ENCODE results near the gene ACTN3.
"Not testable (repeated sequence)": the region's sequence is repeated elsewhere in the genome, so short reads cannot be mapped to it uniquely, and the experiment has no call there.

The ACTN3 gene

DNA sequence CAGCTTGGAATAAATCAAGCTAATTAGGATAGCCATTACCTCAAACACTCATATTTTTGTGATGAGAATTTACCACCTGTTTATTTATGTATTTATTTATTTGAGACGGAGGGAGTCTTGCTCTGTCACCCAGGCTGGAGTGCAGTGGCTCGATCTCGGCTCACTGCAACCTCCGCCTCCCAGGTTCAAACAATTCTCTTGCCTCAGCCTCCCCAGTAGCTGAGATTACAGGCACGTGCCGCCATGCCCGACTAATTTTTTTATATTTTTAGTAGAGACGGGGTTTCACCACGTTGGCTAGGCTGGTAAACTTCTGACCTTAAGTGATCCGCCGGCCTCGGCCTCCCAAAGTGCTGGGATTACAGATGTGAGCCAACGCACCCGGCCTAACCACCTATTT, 1.8 kb upstream of the ACTN3 start:
- not testable (repeated sequence) for DNase-seq (ENCODE audit: low spot score)

- peak; percentile 100 for DNase-seq (ENCODE audit: low spot score)
Measured at GRCh38 chr11:66545701-66546367, 869 bp upstream of the ACTN3 start, which contains the start of gene ZDHHC24. ZDHHC24 (minus strand) TSS chr11:66546048; CDS start chr11:66546003, 45 bp downstream.

- no peak for DNase-seq (ENCODE audit: low spot score)
Measured at GRCh38 chr11:66546966-66547661, 411 bp downstream of the ACTN3 start.

GRCh38 chr11:66547662-66548009, 933 bp downstream of the ACTN3 start:
- DNase-seq (ENCODE audit: low spot score), result no peak

DNA sequence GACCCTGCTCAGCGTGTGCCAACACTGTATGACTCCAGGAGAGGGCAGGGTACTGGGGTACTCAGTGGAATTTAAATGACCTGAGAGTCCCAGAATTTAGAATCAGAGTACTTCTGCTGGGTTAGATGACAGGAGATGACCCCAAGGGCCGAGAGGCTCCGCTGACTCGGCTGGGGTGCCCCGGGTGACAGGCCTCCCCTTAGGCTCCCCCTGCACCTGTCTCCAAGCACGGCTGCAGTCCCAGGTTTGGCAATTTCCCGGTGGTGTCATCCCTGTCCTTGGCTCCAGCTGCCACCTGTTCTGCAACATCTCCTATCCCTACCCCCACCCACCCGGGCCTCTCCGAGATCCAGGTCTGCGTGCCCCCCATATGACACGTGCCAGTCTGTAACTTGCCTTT, 1.3 kb downstream of the ACTN3 start:
- no peak for DNase-seq (ENCODE audit: low spot score)

DNA sequence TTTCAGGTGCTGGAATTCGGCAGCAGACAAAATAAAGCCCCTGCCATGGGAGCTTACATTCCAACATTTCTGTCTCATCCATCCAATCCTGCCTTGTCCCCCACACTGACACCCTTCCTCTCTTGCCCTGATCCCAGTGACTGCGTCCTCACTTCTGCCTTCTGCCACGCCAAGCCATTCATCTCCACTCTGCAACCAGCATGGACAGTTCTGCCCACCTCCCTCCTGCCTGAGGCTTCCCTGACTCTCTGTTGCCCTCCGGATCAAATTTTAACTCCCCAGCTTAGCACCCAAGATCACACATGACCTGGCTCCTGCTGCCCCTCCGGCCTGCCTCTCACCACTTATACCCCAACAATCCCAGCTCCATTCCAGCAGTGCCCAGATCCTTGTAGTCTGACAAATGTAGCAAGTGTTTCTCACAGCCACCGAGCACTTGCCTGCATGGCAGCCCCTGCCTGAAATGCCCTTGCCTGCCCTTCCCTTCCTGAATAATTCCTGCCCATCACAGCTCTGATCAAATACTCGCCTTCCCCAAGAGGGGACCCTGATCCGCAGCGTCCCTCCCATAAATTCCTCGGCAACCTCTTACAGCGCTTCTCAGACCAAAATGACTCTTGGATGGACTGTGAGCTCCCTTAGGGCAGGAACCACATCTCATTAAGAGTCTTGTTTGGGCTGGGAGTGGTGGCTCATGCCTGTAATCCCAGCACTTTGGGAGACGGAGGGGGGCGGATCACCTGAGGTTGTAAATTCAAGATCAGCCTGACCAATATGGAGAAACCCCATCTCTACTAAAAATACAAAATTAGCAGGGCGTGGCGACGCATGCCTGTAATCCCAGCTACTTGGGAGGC, 2.3 kb downstream of the ACTN3 start:
- no peak for DNase-seq (ENCODE audit: low spot score)

GRCh38 chr11:66549696-66550095, 3.0 kb downstream of the ACTN3 start:
- no peak for DNase-seq (ENCODE audit: low spot score)

DNA sequence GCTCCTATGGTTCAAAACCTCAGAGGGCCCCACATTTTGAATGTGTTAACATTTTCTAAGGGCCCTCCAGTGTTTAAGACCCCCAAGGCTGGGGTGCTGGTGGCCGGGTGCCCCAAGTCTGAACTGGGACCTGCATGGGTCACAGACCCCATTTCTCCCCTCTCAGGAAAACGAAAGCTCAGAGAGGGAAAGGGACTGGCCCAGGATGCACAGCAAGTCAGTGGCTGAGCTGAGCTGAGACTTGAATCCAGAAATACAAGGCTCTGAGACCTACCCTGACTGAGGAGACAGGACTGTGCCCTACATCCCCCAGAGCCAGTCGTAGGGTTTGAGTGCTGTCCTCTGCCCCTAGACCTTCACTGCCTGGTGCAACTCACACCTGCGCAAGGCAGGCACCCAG, 4.2 kb downstream of the ACTN3 start:
- no peak for DNase-seq (ENCODE audit: low spot score)

- no peak for DNase-seq (ENCODE audit: low spot score)
Measured at GRCh38 chr11:66554602-66555001, 7.9 kb downstream of the ACTN3 start.

DNA sequence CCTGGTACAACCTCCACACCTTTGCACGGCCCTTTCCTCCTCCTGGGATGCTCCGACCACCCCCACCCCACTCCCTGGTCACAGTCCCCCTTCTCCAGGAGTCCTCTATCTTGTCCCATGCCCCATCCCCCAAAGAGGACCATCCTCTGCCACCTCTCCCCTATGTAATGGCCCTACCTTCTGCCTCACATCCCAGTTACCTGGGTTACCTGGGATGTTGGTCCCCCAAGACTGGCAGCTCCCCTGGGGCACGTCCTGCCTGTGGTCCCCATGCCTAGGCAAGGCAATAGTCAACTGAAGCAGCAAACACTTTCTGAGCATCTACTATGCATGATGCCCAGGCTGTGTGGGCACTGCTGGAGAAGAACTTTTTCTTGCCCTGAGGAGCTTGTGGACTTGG, 8.7 kb downstream of the ACTN3 start:
- no peak for DNase-seq (ENCODE audit: low spot score)

- no peak for DNase-seq (ENCODE audit: low spot score)
Measured at GRCh38 chr11:66556086-66556485, 9.4 kb downstream of the ACTN3 start.

DNA sequence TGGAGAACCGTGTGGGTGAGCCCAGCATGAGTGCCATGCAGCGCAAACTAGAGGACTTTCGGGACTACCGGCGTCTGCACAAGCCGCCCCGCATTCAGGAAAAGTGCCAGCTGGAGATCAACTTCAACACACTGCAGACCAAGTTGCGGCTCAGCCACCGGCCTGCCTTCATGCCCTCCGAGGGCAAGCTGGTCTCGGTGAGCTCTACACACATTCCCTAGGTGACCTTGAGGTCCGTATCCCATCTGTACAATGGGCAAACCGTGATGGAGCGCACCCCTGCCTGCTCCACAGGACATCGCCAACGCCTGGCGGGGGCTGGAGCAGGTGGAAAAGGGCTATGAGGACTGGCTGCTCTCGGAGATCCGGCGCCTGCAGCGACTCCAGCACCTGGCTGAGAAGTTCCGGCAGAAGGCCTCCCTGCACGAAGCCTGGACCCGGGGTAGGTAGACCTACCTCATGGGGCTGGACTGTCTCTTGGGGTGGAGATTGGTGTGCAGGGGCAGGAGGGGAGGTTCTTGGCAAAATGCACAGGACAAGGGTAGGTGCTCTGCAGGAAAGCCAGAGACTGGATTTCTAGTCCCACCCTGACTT, 11.1 kb downstream of the ACTN3 start:
- no peak for DNase-seq (ENCODE audit: low spot score)

DNA sequence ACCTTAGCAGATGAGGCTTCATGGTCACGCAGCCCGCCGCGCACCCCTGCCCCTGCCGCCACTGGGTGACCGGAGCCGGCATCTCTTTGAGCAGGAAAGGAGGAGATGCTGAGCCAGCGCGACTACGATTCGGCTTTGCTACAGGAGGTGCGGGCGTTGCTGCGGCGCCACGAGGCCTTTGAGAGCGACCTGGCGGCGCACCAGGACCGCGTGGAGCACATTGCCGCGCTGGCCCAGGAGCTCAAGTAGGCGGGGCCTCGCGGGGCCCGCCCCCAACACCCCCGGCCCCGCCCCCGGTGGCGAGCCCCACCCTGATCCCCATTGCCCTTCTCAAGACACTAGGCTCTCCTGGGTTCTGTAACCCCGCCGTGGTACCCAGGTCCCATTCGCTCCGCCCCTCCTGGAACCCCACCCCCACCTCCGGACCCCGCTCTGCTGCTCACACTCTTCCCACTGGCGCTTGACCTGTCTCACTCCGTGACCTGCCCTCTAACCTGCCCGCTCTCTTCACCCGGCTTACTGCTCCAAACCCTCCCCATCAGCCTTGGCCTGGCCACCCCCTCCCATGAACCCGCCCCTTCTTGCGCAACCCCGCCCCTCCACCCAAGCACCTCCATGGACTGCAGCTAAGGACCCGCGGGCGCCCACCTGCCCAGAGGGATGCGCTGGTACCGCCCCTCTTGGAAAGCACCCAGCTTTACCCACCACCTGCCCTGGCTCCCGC, 12.6 kb downstream of the ACTN3 start:
- peak; percentile 51 for DNase-seq (ENCODE audit: low spot score)

DNA sequence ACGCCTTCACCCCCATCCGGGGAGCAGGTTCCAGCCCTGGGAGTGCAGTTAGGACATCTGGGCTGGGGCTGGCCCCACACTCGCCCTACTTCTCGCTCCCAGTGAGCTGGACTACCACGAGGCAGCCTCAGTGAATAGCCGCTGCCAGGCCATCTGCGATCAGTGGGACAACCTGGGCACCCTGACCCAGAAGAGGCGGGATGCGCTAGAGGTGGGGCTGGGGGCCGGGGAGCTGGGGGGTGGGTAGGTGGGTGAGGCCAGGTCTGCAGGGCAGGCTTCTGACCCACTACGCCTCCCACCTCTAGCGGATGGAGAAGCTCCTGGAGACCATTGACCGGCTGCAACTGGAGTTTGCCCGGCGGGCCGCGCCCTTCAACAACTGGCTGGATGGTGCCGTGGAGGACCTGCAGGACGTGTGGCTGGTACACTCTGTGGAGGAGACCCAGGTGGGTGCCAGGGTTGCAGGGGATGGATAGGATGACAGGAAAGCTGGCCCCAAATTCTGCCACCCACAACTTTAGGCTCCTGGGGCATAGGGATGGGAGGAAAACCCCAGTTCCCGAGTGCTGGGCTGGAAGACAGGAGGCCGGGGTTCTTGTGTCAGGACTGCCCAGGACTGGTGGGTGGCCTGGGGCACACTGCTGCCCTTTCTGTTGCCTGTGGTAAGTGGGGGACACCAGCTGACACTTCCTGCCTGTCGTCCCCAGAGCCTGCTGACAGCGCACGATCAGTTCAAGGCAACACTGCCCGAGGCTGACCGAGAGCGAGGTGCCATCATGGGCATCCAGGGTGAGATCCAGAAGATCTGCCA, 13.4 kb downstream of the ACTN3 start:
- DNase-seq (ENCODE audit: low spot score), result no peak

GRCh38 chr11:66561178-66561974, 14.7 kb downstream of the ACTN3 start:
- no peak for DNase-seq (ENCODE audit: low spot score)

- DNase-seq (ENCODE audit: low spot score), result no peak
Measured at GRCh38 chr11:66561975-66562248, 15.2 kb downstream of the ACTN3 start.

DNA sequence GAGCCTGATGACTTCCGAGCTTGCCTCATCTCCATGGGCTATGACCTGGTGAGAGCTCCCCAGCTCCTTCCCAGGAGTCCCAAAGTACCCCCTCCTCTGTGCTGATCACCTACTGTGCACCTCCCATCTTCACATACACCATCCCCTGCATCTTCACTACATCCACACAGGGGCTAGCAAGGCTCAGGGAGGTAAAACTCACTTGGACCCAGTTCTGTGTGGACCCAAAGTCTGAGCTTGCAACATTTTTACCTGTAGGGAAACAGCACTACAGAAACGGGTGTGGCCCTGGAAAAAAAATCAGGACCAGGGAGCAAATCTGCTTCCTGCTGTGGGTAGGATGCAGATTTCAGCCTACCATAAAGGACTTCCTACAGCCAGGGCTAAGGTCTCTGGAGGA, 15.6 kb downstream of the ACTN3 start:
- no peak for DNase-seq (ENCODE audit: low spot score)

DNA sequence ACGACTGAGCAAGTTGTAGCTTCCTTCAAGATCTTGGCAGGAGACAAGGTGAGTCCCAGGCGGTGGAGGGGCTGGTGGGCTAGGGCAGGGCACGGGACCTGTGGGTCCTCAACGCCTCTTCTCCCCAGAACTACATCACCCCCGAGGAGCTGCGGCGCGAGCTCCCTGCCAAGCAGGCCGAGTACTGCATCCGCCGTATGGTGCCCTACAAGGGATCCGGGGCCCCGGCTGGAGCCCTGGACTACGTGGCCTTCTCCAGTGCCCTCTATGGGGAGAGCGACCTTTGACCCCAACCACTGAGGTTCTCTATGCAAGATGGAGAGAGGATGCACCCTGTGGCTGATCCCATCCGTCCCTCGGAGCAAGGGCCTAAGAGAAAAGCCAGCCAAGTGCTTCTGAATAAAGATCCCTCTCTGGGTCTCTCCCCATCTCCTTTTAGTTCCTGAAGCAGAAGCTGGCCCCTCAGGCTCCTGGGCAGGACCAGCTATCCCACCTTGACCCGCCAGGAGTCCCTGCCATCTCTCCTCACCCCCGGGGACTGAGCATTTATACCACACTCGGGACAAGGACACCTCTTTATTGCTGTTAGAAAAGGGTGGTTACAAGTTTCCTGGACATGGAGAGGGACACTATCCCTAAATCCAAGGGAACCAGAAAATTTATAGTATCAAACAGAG, 16.3 kb downstream of the ACTN3 start:
- DNase-seq (ENCODE audit: low spot score), result no peak

GRCh38 chr11:66563832-66564231, 17.1 kb downstream of the ACTN3 start:
- DNase-seq (ENCODE audit: low spot score), result no peak

- no peak for DNase-seq (ENCODE audit: low spot score)
Measured at GRCh38 chr11:66564538-66564937, 17.8 kb downstream of the ACTN3 start.

All from GM03348 (cell line).